ENCODE results near the gene GPRIN2. TPM values are rescaled to one million over a fixed set of nuclear protein-coding genes. Genes with fewer than 3 reads are reported as not detected.

The GPRIN2 gene
- total and polyA plus RNA-seq, 2 donors from 2014 or later, result 8.5 to 12.6 TPM

DNA sequence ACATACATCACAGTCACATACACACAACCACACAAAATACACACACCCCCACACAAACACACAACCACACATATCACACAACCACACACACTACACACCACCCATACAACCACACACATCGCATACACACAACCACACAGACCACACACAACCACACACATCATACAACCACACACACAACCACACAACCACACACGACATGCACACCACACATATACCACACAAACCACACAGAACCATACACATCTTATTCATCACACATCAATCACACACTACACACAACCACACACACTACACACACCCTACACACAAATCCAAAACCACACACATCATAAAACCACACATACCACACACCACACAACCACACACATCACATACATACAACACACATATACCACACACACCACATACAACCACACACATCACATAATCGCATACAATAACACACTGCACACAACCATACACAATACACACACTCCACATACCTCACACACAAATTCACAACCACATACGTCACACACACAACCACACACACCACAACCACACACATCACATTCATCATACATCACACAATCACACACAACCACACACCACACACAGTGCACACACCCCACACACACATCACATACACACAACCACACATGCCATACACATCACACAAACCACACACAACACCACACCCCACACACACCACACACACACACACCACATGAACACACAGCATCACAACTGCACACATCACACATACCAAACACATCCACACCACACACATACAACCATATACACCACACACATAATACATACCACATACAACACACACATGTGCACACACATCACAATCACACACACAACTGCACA lies 30.4 kb downstream of the GPRIN2 start:
- no peak for DNase-seq
- H3K27me3 ChIP-seq (ENCODE audit: control insufficient read depth, insufficient read depth, low read length), result no peaks in the 10 kb centered on the region

DNA sequence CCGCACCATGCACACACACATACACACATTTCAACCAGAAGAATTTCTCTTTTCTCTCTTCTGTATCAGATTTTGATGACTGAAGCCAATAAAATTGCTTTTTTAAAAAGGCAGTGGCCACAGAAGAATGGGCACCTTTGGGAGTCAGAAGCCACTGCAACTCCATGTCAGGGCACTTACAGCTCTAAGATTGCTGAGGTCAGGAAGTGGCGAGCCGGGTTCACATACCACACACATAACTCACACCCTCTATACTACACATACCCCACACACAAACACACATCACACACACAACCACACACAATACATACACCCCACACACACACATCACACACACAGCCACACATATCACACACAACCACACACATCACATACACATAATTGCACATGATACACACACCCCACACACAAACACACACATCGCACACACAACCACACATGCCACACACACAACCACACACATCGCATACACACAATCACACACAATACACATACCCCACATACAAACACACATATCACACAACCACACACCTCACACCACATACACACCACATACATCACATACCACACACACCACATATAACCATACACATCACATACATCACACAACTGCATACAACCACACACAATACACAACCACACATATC lies 31.2 kb downstream of the GPRIN2 start:
- no peak overlapping the region for H3K9ac ChIP-seq (ENCODE audit: low read length in 3 of 3)
- peaks cover 0 to 5% (median 0%) of the 10 kb centered on the region in 3 donors for H3K9me3 ChIP-seq (ENCODE audit: control insufficient read depth in 2 of 3, insufficient read depth in 1 of 3, low read length in 3 of 3)
- no peak for FAIRE-seq
- no peak for DNase-seq
- peak overlapping the region in 1 of 3 donors; percentile 1 for H3K4me3 ChIP-seq (ENCODE audit: low read length in 3 of 3)
- H3K36me3 ChIP-seq (ENCODE audit: control insufficient read depth in 2 of 3, insufficient read depth in 3 of 3, low read length in 3 of 3), result peaks cover 0 to 3% (median 0%) of the 10 kb centered on the region in 3 donors
- peaks cover 0 to 4% (median 0%) of the 10 kb centered on the region in 3 donors for H3K4me1 ChIP-seq (ENCODE audit: control insufficient read depth in 2 of 3, insufficient read depth in 2 of 3, low read depth in 1 of 3, low read length in 3 of 3)
- no peaks in the 10 kb centered on the region for H3K27me3 ChIP-seq (ENCODE audit: control insufficient read depth, insufficient read depth, low read length)
- TF ChIP-seq, protein P1, sequence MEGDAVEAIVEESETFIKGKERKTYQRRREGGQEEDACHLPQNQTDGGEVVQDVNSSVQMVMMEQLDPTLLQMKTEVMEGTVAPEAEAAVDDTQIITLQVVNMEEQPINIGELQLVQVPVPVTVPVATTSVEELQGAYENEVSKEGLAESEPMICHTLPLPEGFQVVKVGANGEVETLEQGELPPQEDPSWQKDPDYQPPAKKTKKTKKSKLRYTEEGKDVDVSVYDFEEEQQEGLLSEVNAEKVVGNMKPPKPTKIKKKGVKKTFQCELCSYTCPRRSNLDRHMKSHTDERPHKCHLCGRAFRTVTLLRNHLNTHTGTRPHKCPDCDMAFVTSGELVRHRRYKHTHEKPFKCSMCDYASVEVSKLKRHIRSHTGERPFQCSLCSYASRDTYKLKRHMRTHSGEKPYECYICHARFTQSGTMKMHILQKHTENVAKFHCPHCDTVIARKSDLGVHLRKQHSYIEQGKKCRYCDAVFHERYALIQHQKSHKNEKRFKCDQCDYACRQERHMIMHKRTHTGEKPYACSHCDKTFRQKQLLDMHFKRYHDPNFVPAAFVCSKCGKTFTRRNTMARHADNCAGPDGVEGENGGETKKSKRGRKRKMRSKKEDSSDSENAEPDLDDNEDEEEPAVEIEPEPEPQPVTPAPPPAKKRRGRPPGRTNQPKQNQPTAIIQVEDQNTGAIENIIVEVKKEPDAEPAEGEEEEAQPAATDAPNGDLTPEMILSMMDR (IDR thresholded peaks at IDR 0.05; ENCODE audit: borderline replicate concordance, extremely low read depth, insufficient read depth), result no peak
- intact Hi-C loops (cut with DNase I), result no loop called here
- no peak overlapping the region for H3K27ac ChIP-seq (ENCODE audit: low read depth in 2 of 2, low read length in 2 of 2)

More for the DNA sequence above, 30.4 kb downstream of the GPRIN2 start:
- TF ChIP-seq, protein P1 (IDR thresholded peaks at IDR 0.05; ENCODE audit: borderline replicate concordance, extremely low read depth, insufficient read depth), result no peak
- FAIRE-seq, result no peak
- intact Hi-C loops (cut with DNase I), result no loop called here
- peak overlapping the region in 1 of 3 donors; percentile 1 for H3K4me3 ChIP-seq (ENCODE audit: low read length in 3 of 3)
- H3K27ac ChIP-seq (ENCODE audit: low read depth in 2 of 2, low read length in 2 of 2), result no peak overlapping the region
- peaks cover 0 to 5% (median 0%) of the 10 kb centered on the region in 3 donors for H3K9me3 ChIP-seq (ENCODE audit: control insufficient read depth in 2 of 3, insufficient read depth in 1 of 3, low read length in 3 of 3)
- H3K36me3 ChIP-seq (ENCODE audit: control insufficient read depth in 2 of 3, insufficient read depth in 3 of 3, low read length in 3 of 3), result peaks cover 0 to 3% (median 0%) of the 10 kb centered on the region in 3 donors
- H3K9ac ChIP-seq (ENCODE audit: low read length in 3 of 3), result peak overlapping the region in 1 of 3 donors; percentile 43
- H3K4me1 ChIP-seq (ENCODE audit: control insufficient read depth in 2 of 3, insufficient read depth in 2 of 3, low read depth in 1 of 3, low read length in 3 of 3), result peaks cover 0 to 4% (median 0%) of the 10 kb centered on the region in 3 donors

DNA sequence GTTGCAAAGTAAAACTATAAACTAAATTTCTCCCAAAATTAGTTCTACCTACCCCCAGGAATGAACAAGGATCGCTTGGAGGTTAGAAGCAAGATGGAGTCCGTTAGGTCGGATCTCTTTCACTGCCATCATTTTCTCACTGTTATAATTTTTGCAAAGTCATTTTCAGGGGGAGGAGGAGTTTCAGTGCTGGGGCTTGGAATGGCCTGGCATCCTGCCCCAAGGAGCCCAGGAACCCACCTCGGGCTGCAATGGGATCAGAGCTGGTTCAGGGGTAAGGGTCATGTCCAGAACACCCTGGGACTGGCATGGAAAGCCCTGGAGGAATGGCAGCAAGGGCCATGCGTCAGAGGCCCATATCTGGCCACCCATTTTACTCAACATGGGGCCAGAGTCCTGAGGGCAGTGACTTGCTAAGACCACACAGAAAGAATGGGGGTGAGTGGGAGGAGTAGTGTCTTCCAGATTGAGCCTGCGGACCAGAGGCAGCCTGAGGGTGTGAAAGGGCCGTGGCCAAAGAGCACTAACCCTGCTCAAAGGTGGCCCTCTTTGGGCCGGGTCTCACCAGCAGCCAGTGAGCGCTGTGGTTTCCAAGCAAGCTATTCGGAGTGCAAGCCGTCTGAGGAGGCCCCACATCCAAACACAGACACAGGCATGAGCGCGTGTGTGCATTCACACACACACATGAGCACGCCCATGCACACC lies 31.8 kb downstream of the GPRIN2 start:
- H3K36me3 ChIP-seq (ENCODE audit: control insufficient read depth in 2 of 3, insufficient read depth in 3 of 3, low read length in 3 of 3), result peaks cover 0 to 3% (median 0%) of the 10 kb centered on the region in 3 donors
- no peaks in the 10 kb centered on the region for H3K27me3 ChIP-seq (ENCODE audit: control insufficient read depth, insufficient read depth, low read length)
- H3K4me1 ChIP-seq (ENCODE audit: control insufficient read depth in 2 of 3, insufficient read depth in 2 of 3, low read depth in 1 of 3, low read length in 3 of 3), result peaks cover 0 to 4% (median 0%) of the 10 kb centered on the region in 3 donors
- DNase-seq, result peak in 2 of 5 donors; percentile 57 to 83
- TF ChIP-seq, protein P1 (IDR thresholded peaks at IDR 0.05; ENCODE audit: borderline replicate concordance, extremely low read depth, insufficient read depth), result no peak
- peaks cover 0 to 5% (median 0%) of the 10 kb centered on the region in 3 donors for H3K9me3 ChIP-seq (ENCODE audit: control insufficient read depth in 2 of 3, insufficient read depth in 1 of 3, low read length in 3 of 3)
- H3K4me3 ChIP-seq (ENCODE audit: low read length in 3 of 3), result no peak overlapping the region
- intact Hi-C loops (cut with DNase I), result no loop called here
- no peak overlapping the region for H3K27ac ChIP-seq (ENCODE audit: low read depth in 2 of 2, low read length in 2 of 2)
- no peak overlapping the region for H3K9ac ChIP-seq (ENCODE audit: low read length in 3 of 3)
- FAIRE-seq, result no peak
